ENCODE measurements around the gene NPDC1.

DNA sequence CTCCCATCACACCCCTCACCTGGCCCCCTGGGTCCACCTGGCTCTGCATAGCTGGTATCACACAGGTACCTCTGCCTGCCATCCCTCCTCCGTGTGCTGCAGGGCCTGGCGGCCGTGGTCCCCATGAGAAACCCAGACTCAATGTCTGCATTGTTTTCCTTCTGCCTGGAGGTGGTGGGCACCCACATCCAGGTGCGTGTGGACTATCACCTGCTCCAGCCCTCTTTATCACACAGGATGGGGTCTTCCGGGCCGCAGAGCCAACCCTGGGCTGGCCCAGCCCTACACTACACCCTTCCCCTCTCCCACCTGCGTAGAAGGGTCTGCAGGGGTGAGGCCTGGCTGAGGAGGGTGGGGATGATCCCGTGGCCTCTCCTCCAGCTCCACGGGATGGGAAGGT, 7.1 kb downstream of the NPDC1 start:
- no peak for TF ChIP-seq EZH2phosphoT487 (IDR thresholded peaks at IDR 0.05; ENCODE audit: insufficient read depth, low read depth)
- no peak for TF ChIP-seq EZH2 (IDR thresholded peaks at IDR 0.05; ENCODE audit: insufficient read depth, poor library complexity, severe bottlenecking)
